Spleen (tissue), 11 donors: ENCODE data around the gene TEF. TPM values are rescaled to one million over a fixed set of nuclear protein-coding genes. Genes with fewer than 3 reads are reported as not detected.

ENCODE experiments used
- DNase-seq: peaks from one replicate; pipeline ENCODE4 v3.0.0-alpha.2; 2020
- H3K27ac ChIP-seq, 8 donors: fragments of 200-600 bp; sonication (generic) in 7 of 8; 1 replicate in 4 of 8; 2 replicates in 4 of 8; pipeline versions ENCODE4 v1.5.0 to v1.8.0; 2016 to 2021; ENCODE audit warnings: inconsistent platforms in 4 of 8, mild to moderate bottlenecking in 4 of 8, moderate library complexity in 1 of 8
- H3K27me3 ChIP-seq, 7 donors: fragments of 200-600 bp; sonication (generic) in 6 of 7; replicated peaks in 1 of 7; 1 replicate in 4 of 7; 2 replicates in 3 of 7; pipeline versions ENCODE4 v1.5.0 to v1.8.0; 2016 to 2021; ENCODE audit warnings: inconsistent platforms in 3 of 7, mild to moderate bottlenecking in 1 of 7
- H3K36me3 ChIP-seq, 6 donors: fragments of 200-600 bp; sonication (generic) in 5 of 6; 1 replicate in 4 of 6; 2 replicates in 2 of 6; pipeline versions ENCODE4 v1.5.0 to v1.8.0; 2016 to 2021; ENCODE audit warnings: inconsistent platforms in 2 of 6
- H3K4me1 ChIP-seq, 6 donors: fragments of 200-600 bp; sonication (generic) in 5 of 6; 1 replicate in 3 of 6; 2 replicates in 3 of 6; pipeline versions ENCODE4 v1.5.0 to v1.8.0; 2016 to 2021; ENCODE audit warnings: inconsistent platforms in 3 of 6
- H3K4me3 ChIP-seq, 8 donors: fragments of 200-600 bp; sonication (generic) in 7 of 8; 1 replicate in 4 of 8; 2 replicates in 4 of 8; pipeline versions ENCODE4 v1.5.0 to v1.8.0; 2016 to 2021; ENCODE audit warnings: inconsistent platforms in 4 of 8, mild to moderate bottlenecking in 4 of 8, moderate library complexity in 2 of 8
- H3K9me3 ChIP-seq, 8 donors: fragments of 200-600 bp; sonication (generic) in 7 of 8; 1 replicate in 4 of 8; 2 replicates in 4 of 8; pipeline versions ENCODE4 v1.5.0 to v1.8.0; 2016 to 2021; ENCODE audit warnings: inconsistent platforms in 4 of 8
- CTCF ChIP-seq, 11 experiments: fragments of 200-600 bp in 7 of 11; fragments of 450-650 bp in 4 of 11; sonication (generic) in 4 of 11; IDR thresholded peaks in 8 of 11; conservative IDR thresholded peaks in 3 of 11; 1 replicate in 7 of 11; 2 replicates in 4 of 11; pipeline versions ENCODE4 v1.4.0 to v1.8.0; 2016 to 2021; ENCODE audit warnings: antibody characterized with exemption in 11 of 11, inconsistent platforms in 4 of 11, mild to moderate bottlenecking in 1 of 11
- POLR2A ChIP-seq, 3 donors: fragments of 450-650 bp; IDR thresholded peaks; one replicate each; pipeline ENCODE4 v1.5.1; 2017; ENCODE audit warnings: antibody characterized with exemption in 3 of 3, mild to moderate bottlenecking in 1 of 3
- POLR2AphosphoS5 ChIP-seq, 3 donors: sonication (generic); formaldehyde crosslinking; IDR thresholded peaks; one replicate each; pipeline ENCODE4 v1.5.1; 2017; ENCODE audit warnings: antibody characterized with exemption in 3 of 3
- WGBS, 5 donors: extraction: QIAGEN DNeasy Blood & Tissue Kit in 3 of 5; methylation state at CpG; one replicate each; pipeline versions ENCODE4 v1.1.5 to v1.1.7; 2013 to 2018; 5-methylcytosine and 5-hydroxymethylcytosine counted together
- intact Hi-C: fragments of 100-400 bp; cut with DNase I; formaldehyde crosslinking; loops from one replicate; pipeline ENCODE4 v1.15.0; 2023; ENCODE audit warnings: low total_unique reads
- polyA plus RNA-seq, 3 donors: library from polyadenylated mRNA; stranded (reverse); fragments of 200-250 nt; gene quantifications; one replicate each; pipeline ENCODE4 v1.2.1, GENCODE V29; 2013
- total RNA-seq, 7 donors: library from RNA; depleted of rRNA in 3 of 7; stranded (reverse); fragments of >200 nt in 3 of 7; fragmentation: NEBNext Ultra II Directional in 4 of 7; extraction: Animal tissue kit (Norgen Biotek cat#: 25700) in 4 of 7; gene quantifications; one replicate each; pipeline versions ENCODE4 v1.1.0 to v1.2.1, GENCODE V29; 2016 to 2021
- donor health status: healthy with polysubstance abuse.
- donor health status: DM: no; HTN: no; CAD: no; lungs with moderate emphysema.
- donor health status: DM: no; HTN: no; CAD: no.
- donor health status: Bipolar disorder and iron deficiency.
- donor health status: healthy.
- donor health status: DM: no; HTN: no; CAD: no.
- donor health status: DM: yes; HTN: yes; CAD: no.

TEF gene
- total and polyA plus RNA-seq, 10 donors = 2.2 to 29.9 (median 11.6) TPM

- intact Hi-C loops = no loop called here
- DNase-seq = no peak
- Histone ChIP-seq H3K4me3 (no peak overlapping the region), H3K27ac (no peak overlapping the region), H3K36me3 (peaks cover 0 to 71% (median 36%) of the 10 kb centered on the region in 6 donors), H3K27me3 (no peaks in the 10 kb centered on the region), H3K4me1 (peaks cover 0 to 18% (median 6%) of the 10 kb centered on the region in 6 donors), H3K9me3 (no peaks in the 10 kb centered on the region)
- WGBS, 5 donors = 89 to 96% (median 93%) methylated on average over 32 to 37 of the region's 37 CpGs
- no peak for TF ChIP-seq CTCF (IDR thresholded peaks at IDR 0.05 in 8 of 11, conservative IDR thresholded peaks at IDR 0.05 in 3 of 11)
- no peak for TF ChIP-seq POLR2A (IDR thresholded peaks at IDR 0.05)
- TF ChIP-seq POLR2AphosphoS5 (IDR thresholded peaks at IDR 0.05) = peak in 1 of 3 donors; percentile 38
Observed at GRCh38 chr22:41395531-41396240, 13.9 kb downstream of the TEF start.

- intact Hi-C loops = no loop called here
- WGBS, 5 donors = 84 to 93% (median 91%) methylated on average over 15 to 19 of the region's 19 CpGs
- H3K27ac ChIP-seq = no peak overlapping the region
- no peaks in the 10 kb centered on the region for H3K27me3 ChIP-seq
- no peak overlapping the region for H3K4me3 ChIP-seq
- no peaks in the 10 kb centered on the region for H3K9me3 ChIP-seq
- no peak for DNase-seq
- H3K36me3 ChIP-seq = peaks cover 0 to 59% (median 36%) of the 10 kb centered on the region in 6 donors
- TF ChIP-seq CTCF (IDR thresholded peaks at IDR 0.05 in 8 of 11, conservative IDR thresholded peaks at IDR 0.05 in 3 of 11) = no peak
- TF ChIP-seq POLR2AphosphoS5 (IDR thresholded peaks at IDR 0.05) = no peak
- no peak for TF ChIP-seq POLR2A (IDR thresholded peaks at IDR 0.05)
- H3K4me1 ChIP-seq = peaks cover 0 to 26% (median 11%) of the 10 kb centered on the region in 6 donors
Observed at GRCh38 chr22:41397143-41397811, 15.5 kb downstream of the TEF start.

- DNase-seq = no peak
- intact Hi-C loops = no loop called here
- 88 to 96% (median 95%) methylated on average over 8 of the region's 8 CpGs for WGBS, 5 donors
- Histone ChIP-seq H3K9me3 (no peaks in the 10 kb centered on the region), H3K27me3 (no peaks in the 10 kb centered on the region), H3K27ac (no peak overlapping the region), H3K4me1 (peaks cover 5 to 27% (median 16%) of the 10 kb centered on the region in 6 donors), H3K4me3 (no peak overlapping the region), H3K36me3 (peaks cover 0 to 57% (median 36%) of the 10 kb centered on the region in 6 donors)
- no peak for TF ChIP-seq CTCF (IDR thresholded peaks at IDR 0.05 in 8 of 11, conservative IDR thresholded peaks at IDR 0.05 in 3 of 11)
- TF ChIP-seq POLR2A (IDR thresholded peaks at IDR 0.05) = no peak
- TF ChIP-seq POLR2AphosphoS5 (IDR thresholded peaks at IDR 0.05) = no peak
Observed at GRCh38 chr22:41398921-41399320, 17.2 kb downstream of the TEF start.
